OCI-LY3 (cell line): ENCODE data around the gene SURF4.
"Not testable (repeated sequence)": the region's sequence is repeated elsewhere in the genome, so short reads cannot be mapped to it uniquely, and the experiment has no call there.

ENCODE experiments used
- H2AFZ ChIP-seq: fragments of 200-600, 300-600 bp; shearing (Covaris generic); 2 replicates; pipeline ENCODE4 v1.6.0; 2014; ENCODE audit warnings: antibody characterized with exemption, low read depth, low read length
- H3K27ac ChIP-seq: fragments of 200-600, 300-600 bp; sonication (generic); 2 replicates; pipeline ENCODE4 v1.5.1; 2014; ENCODE audit warnings: mild to moderate bottlenecking, low read length, moderate library complexity, mixed read lengths
- H3K27me3 ChIP-seq: fragments of 200-600, 300-600 bp; sonication (generic); 2 replicates; pipeline ENCODE4 v1.6.1; 2014; ENCODE audit warnings: low read depth, low read length, mixed read lengths
- H3K36me3 ChIP-seq: fragments of 200-600, 300-600 bp; sonication (generic); replicated peaks from 2 replicates; pipeline ENCODE3; 2014; ENCODE audit warnings: low read depth, low read length, mixed read lengths
- H3K4me1 ChIP-seq: fragments of 300-600, 200-600 bp; sonication (generic); 2 replicates; pipeline ENCODE4 v1.6.1; 2014; ENCODE audit warnings: low read length, mixed read lengths
- H3K4me2 ChIP-seq: fragments of 200-600, 300-600 bp; sonication (generic); 2 replicates; pipeline ENCODE4 v1.6.1; 2014; ENCODE audit warnings: low read length, mixed read lengths
- H3K4me3 ChIP-seq: fragments of 300-600, 200-600 bp; sonication (generic); 2 replicates; pipeline ENCODE4 v1.5.1; 2014; ENCODE audit warnings: antibody characterized with exemption, mild to moderate bottlenecking, low read length, moderate library complexity
- H3K79me2 ChIP-seq: fragments of 300-600, 200-600 bp; shearing (Covaris generic); 2 replicates; pipeline ENCODE4 v1.6.1; 2014; ENCODE audit warnings: mild to moderate bottlenecking, low read length, mixed read lengths
- H3K9ac ChIP-seq: fragments of 300-600, 200-600 bp; shearing (Covaris generic); 2 replicates; pipeline ENCODE4 v1.6.0; 2014; ENCODE audit warnings: mild to moderate bottlenecking, low read length, moderate library complexity
- H3K9me3 ChIP-seq: fragments of 200-600, 300-600 bp; shearing (Covaris generic); 2 replicates; pipeline ENCODE4 v1.6.1; 2014; ENCODE audit warnings: low read length, mixed read lengths; ENCODE audit not compliant: insufficient read depth
- H4K20me1 ChIP-seq: fragments of 200-600, 300-600 bp; sonication (generic); 2 replicates; pipeline ENCODE4 v1.6.1; 2016; ENCODE audit warnings: low read length, mixed read lengths; ENCODE audit not compliant: insufficient read depth
- CTCF ChIP-seq: fragments of 200-600, 300-600 bp; sonication (generic); IDR thresholded peaks from 2 replicates; pipeline ENCODE4 v1.5.1; 2014; ENCODE audit warnings: antibody characterized with exemption, low read length, low read depth
- EZH2phosphoT487 ChIP-seq: fragments of 200-600 bp; shearing (Covaris generic); IDR thresholded peaks from 2 replicates; pipeline ENCODE4 v1.6.1; 2018; ENCODE audit warnings: antibody characterized with exemption, mixed run types, low read depth

The SURF4 gene

GRCh38 chr9:133329306-133330156, 46.3 kb downstream of the SURF4 start:
- not testable (repeated sequence) for H4K20me1 ChIP-seq, H2AFZ ChIP-seq, H3K4me2 ChIP-seq

GRCh38 chr9:133327834-133328484, 47.9 kb downstream of the SURF4 start:
- Histone ChIP-seq H3K27me3 (no peaks in the 10 kb centered on the region), H4K20me1 (peaks cover 6% of the 10 kb centered on the region; the same call in 1 of the 2 replicates), H3K4me2 (no peak overlapping the region), H2AFZ (no peak overlapping the region), H3K36me3 (peaks cover 33% of the 10 kb centered on the region), H3K9ac (no peak overlapping the region), H3K4me1 (no peaks in the 10 kb centered on the region), H3K27ac (no peak overlapping the region), H3K9me3 (no peaks in the 10 kb centered on the region), H3K79me2 (peaks cover 2% of the 10 kb centered on the region; the same call in 1 of the 2 replicates), H3K4me3 (no peak overlapping the region)
- TF ChIP-seq EZH2phosphoT487 (no peak), CTCF (no peak)

More at GRCh38 chr9:133329306-133330156, 46.3 kb downstream of the SURF4 start:
- not testable (repeated sequence) for H3K9ac ChIP-seq, H3K27ac ChIP-seq, H3K4me3 ChIP-seq, H3K9me3 ChIP-seq, H3K4me1 ChIP-seq, H3K27me3 ChIP-seq
- peak; percentile 42 for TF ChIP-seq CTCF
- Histone ChIP-seq H3K79me2 (peaks cover 15% of the 10 kb centered on the region), H3K36me3 (peaks cover 47% of the 10 kb centered on the region)

- not testable (repeated sequence) for H3K4me2 ChIP-seq, H3K27ac ChIP-seq, H3K27me3 ChIP-seq, H3K9me3 ChIP-seq, H2AFZ ChIP-seq, H3K4me3 ChIP-seq, H3K9ac ChIP-seq, H3K79me2 ChIP-seq, H3K4me1 ChIP-seq, H4K20me1 ChIP-seq
- H3K36me3 ChIP-seq = peaks cover 23% of the 10 kb centered on the region
Observed at GRCh38 chr9:133327021-133327420, 48.8 kb downstream of the SURF4 start.

- Histone ChIP-seq H3K9me3 (no peaks in the 10 kb centered on the region), H3K79me2 (no peaks in the 10 kb centered on the region), H3K27ac (no peak overlapping the region), H3K36me3 (peaks cover 6% of the 10 kb centered on the region), H3K4me2 (no peak overlapping the region), H3K9ac (no peak overlapping the region), H4K20me1 (no peaks in the 10 kb centered on the region), H2AFZ (no peak overlapping the region), H3K27me3 (no peaks in the 10 kb centered on the region), H3K4me3 (no peak overlapping the region), H3K4me1 (no peaks in the 10 kb centered on the region)
- TF ChIP-seq CTCF (no peak), EZH2phosphoT487 (no peak)
Observed at GRCh38 chr9:133323991-133324703, 51.7 kb downstream of the SURF4 start.
